ENCODE results near the gene B9D1. TPM values are rescaled to one million over a fixed set of nuclear protein-coding genes. Genes with fewer than 3 reads are reported as not detected.

B9D1 gene
- total RNA-seq, 8 experiments from 2014 or later = 22.5 to 48.1 (median 36.5) TPM

DNA sequence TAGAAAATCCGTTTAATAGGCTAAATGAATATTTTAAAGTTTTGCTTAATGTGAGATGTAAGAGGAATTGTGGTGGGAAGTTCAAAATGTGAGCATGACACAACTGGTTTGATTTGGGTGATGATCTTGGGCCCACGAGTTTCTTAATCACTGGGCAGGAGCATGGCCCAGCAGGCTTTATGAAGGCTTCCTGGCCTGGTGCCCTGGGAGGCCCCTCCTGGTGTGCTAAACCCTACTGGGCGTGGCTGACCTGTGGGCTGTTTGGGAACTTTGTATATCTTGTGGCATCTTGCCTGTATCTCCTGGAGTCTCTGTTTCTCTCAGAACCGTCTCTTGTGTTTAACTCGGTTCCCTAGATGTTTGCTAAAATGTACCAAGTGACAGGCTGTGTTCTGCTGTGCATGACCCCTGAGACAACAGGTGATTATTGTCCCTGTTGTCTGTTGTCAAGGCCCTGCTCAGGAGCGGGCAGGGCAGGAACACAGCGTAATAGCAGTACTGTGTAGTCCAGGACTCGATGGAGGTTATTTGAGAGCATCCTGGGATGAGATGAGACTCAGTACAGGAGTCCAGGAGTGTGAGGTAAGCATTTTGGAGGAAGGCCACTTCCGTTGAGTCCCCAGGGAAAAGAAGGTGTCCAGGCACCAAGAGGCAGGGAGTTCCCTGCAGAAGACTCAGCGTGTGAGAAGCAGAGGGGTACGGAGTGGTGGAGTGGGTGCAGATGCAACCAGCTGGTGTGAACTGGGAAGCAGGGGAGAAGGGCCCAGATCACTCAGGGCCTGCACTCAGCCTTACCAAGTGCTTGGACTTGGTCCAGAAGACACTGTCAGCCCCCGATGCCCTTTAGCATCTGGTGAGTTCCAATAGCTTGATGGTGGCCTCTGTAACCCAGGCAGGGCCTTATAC lies 48.5 kb downstream of the B9D1 start:
- no peak for ATAC-seq (replicated peaks in 6 of 8)
- H3K4me3 ChIP-seq = no peak overlapping the region
- in situ Hi-C loops (cut with MboI; ENCODE audit: low pct_unique_long_range_greater_than_20kb in 2 of 9, low sequenced_read_pairs in 9 of 9, unreplicated experiment in 9 of 9) = no loop called here
- WGBS, 10 experiments = 69 to 100% (median 86%) methylated on average over 1 to 8 of the region's 12 CpGs
- H3K4me1 ChIP-seq (replicated peaks in 1 of 2) = peaks cover 16 to 19% of the 10 kb centered on the region in 2 donors
- H3K27ac ChIP-seq = no peak overlapping the region

DNA sequence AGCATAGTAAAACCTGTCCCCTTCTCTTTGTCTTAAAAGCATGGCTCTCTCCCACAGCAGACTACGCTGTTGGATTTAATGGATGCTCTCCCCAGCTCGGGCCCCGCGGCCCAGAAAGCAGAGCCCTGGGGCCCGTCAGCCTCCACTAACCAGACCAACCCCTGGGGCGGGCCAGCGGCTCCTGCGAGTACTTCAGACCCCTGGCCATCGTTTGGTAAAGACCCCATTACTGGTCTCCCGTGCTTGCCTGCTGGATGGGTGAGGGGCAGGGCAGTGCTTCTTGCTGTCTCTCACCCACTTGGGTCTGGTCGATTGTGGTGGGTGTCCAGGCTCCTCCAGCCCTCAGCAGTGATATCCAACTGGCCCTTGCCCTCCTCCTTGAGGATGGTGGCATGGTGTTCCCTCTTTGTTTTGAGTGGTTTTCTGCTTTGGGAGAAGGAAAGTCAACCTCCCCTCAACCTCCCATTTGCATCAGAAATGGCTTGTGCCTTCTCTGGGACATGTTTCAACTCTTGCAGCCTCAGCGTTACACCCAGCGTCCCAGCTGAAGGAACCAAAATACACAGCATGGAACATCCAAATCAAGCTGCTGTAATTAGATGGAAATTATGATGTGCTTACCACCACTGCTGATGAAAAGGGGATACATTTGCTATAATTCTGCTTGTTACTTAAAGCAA lies 49.3 kb downstream of the B9D1 start:
- in situ Hi-C loops (cut with MboI; ENCODE audit: low pct_unique_long_range_greater_than_20kb in 2 of 9, low sequenced_read_pairs in 9 of 9, unreplicated experiment in 9 of 9) = no loop called here
- Histone ChIP-seq H3K27ac (no peak overlapping the region), H3K4me1 (replicated peaks in 1 of 2) (peaks cover 16 to 19% of the 10 kb centered on the region in 2 donors), H3K4me3 (no peak overlapping the region)
- ATAC-seq (replicated peaks in 6 of 8) = no peak
- WGBS, 10 experiments = 0 to 100% (median 93%) methylated on average over 1 to 7 of the region's 13 CpGs; no CpG with 5 or more reads in 1 of the 10 experiments

GRCh38 chr17:19312406-19312805 lies 50.1 kb downstream of the B9D1 start:
- H3K27ac ChIP-seq = no peak overlapping the region
- 80 to 100% (median 100%) methylated on average over 1 to 3 of the region's 7 CpGs; no CpG with 5 or more reads in 7 of the 10 experiments for WGBS, 10 experiments
- H3K4me3 ChIP-seq = no peak overlapping the region
- peaks cover 8 to 11% of the 10 kb centered on the region in 2 donors for H3K4me1 ChIP-seq (replicated peaks in 1 of 2)
- in situ Hi-C loops (cut with MboI; ENCODE audit: low pct_unique_long_range_greater_than_20kb in 2 of 9, low sequenced_read_pairs in 9 of 9, unreplicated experiment in 9 of 9) = no loop called here
- no peak for ATAC-seq (replicated peaks in 6 of 8)

DNA sequence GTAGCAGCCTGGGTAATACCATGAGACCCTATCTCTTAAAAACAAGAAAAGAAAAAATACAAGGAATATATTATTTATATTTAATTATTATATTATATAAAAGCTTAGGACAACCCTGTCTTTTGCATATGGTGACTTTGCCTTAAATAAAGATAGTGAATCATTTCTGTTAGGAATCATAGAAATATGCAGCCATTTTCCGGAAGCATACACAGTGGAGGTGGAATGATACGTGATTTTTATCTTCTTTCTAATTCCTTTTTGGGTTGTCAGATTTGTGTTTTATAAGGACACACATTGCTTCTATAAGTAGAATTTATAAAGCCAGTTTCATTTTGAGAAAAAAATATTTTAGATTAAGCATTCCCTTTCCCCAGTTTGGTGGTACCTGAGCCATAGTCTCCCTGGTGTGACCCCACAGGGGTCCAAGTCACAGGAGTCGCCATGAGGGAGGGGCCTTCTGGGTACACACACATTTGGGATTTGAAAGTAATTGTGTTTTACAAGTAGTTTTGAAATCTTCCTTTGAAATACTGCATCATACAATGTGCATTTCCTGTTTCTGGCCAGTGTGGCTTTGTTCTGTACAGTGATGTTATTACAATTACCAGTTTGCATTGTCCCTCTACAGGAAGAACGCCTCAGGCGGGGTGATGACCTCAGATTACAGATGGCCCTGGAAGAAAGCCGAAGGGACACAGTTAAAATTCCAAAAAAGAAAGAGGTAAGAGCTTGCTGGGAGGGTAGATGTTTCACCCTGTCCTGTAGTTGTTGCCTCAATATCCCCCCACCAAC lies 50.9 kb downstream of the B9D1 start:
- in situ Hi-C loops (cut with MboI; ENCODE audit: low pct_unique_long_range_greater_than_20kb in 2 of 9, low sequenced_read_pairs in 9 of 9, unreplicated experiment in 9 of 9) = no loop called here
- peak in 2 of 8 experiments; percentile 43 to 74 for ATAC-seq (replicated peaks in 6 of 8)
- Histone ChIP-seq H3K4me1 (replicated peaks in 1 of 2) (peaks cover 3 to 5% of the 10 kb centered on the region in 2 donors), H3K27ac (no peak overlapping the region), H3K4me3 (no peak overlapping the region)
- 42 to 100% (median 92%) methylated on average over 3 to 6 of the region's 6 CpGs; no CpG with 5 or more reads in 1 of the 10 experiments for WGBS, 10 experiments

GRCh38 chr17:19311016-19311415 lies 51.5 kb downstream of the B9D1 start:
- in situ Hi-C loops (cut with MboI; ENCODE audit: low pct_unique_long_range_greater_than_20kb in 2 of 9, low sequenced_read_pairs in 9 of 9, unreplicated experiment in 9 of 9) = no loop called here
- Histone ChIP-seq H3K4me3 (no peak overlapping the region), H3K4me1 (replicated peaks in 1 of 2) (no peaks in the 10 kb centered on the region), H3K27ac (no peak overlapping the region)
- ATAC-seq (replicated peaks in 6 of 8) = no peak
- 63 to 100% (median 100%) methylated on average over 1 to 5 of the region's 5 CpGs; no CpG with 5 or more reads in 2 of the 10 experiments for WGBS, 10 experiments

- ATAC-seq (replicated peaks in 6 of 8) = no peak
- H3K4me3 ChIP-seq = no peak overlapping the region
- H3K4me1 ChIP-seq (replicated peaks in 1 of 2) = no peaks in the 10 kb centered on the region
- in situ Hi-C loops (cut with MboI; ENCODE audit: low pct_unique_long_range_greater_than_20kb in 2 of 9, low sequenced_read_pairs in 9 of 9, unreplicated experiment in 9 of 9) = no loop called here
- WGBS, 10 experiments = 75 to 100% (median 91%) methylated on average over 1 to 4 of the region's 4 CpGs; no CpG with 5 or more reads in 1 of the 10 experiments
- H3K27ac ChIP-seq = no peak overlapping the region
Measured at GRCh38 chr17:19310151-19310550, 52.4 kb downstream of the B9D1 start.

GRCh38 chr17:19309701-19310100 lies 52.8 kb downstream of the B9D1 start:
- Histone ChIP-seq H3K4me1 (replicated peaks in 1 of 2) (no peaks in the 10 kb centered on the region), H3K27ac (no peak overlapping the region), H3K4me3 (no peak overlapping the region)
- in situ Hi-C loops (cut with MboI; ENCODE audit: low pct_unique_long_range_greater_than_20kb in 2 of 9, low sequenced_read_pairs in 9 of 9, unreplicated experiment in 9 of 9) = no loop called here
- 71 to 100% (median 88%) methylated on average over 1 to 3 of the region's 5 CpGs; no CpG with 5 or more reads in 4 of the 10 experiments for WGBS, 10 experiments
- peak in 2 of 8 experiments; percentile 72 for ATAC-seq (replicated peaks in 6 of 8)

- ATAC-seq (replicated peaks in 6 of 8) = no peak
- H3K4me3 ChIP-seq = no peak overlapping the region
- no peak overlapping the region for H3K27ac ChIP-seq
- peaks cover 0 to 3% of the 10 kb centered on the region in 2 donors for H3K4me1 ChIP-seq (replicated peaks in 1 of 2)
- in situ Hi-C loops (cut with MboI; ENCODE audit: low pct_unique_long_range_greater_than_20kb in 2 of 9, low sequenced_read_pairs in 9 of 9, unreplicated experiment in 9 of 9) = no loop called here
- 87 to 100% (median 94%) methylated on average over 1 to 6 of the region's 8 CpGs; no CpG with 5 or more reads in 3 of the 10 experiments for WGBS, 10 experiments
Measured at GRCh38 chr17:19308398-19308797, 54.1 kb downstream of the B9D1 start.

GRCh38 chr17:19307521-19307920 lies 55.0 kb downstream of the B9D1 start:
- H3K27ac ChIP-seq = no peak overlapping the region
- in situ Hi-C loops (cut with MboI; ENCODE audit: low pct_unique_long_range_greater_than_20kb in 2 of 9, low sequenced_read_pairs in 9 of 9, unreplicated experiment in 9 of 9) = no loop called here
- peaks cover 0 to 3% of the 10 kb centered on the region in 2 donors for H3K4me1 ChIP-seq (replicated peaks in 1 of 2)
- no peak for ATAC-seq (replicated peaks in 6 of 8)
- 83 to 100% (median 98%) methylated on average over 1 to 5 of the region's 10 CpGs; no CpG with 5 or more reads in 3 of the 10 experiments for WGBS, 10 experiments
- H3K4me3 ChIP-seq = no peak overlapping the region

- Histone ChIP-seq H3K4me3 (no peak overlapping the region), H3K27ac (no peak overlapping the region), H3K4me1 (replicated peaks in 1 of 2) (peaks cover 0 to 3% of the 10 kb centered on the region in 2 donors)
- in situ Hi-C loops (cut with MboI; ENCODE audit: low pct_unique_long_range_greater_than_20kb in 2 of 9, low sequenced_read_pairs in 9 of 9, unreplicated experiment in 9 of 9) = no loop called here
- ATAC-seq (replicated peaks in 6 of 8) = peak in 2 of 8 experiments; percentile 27 to 53
- 56 to 100% (median 87%) methylated on average over 1 to 10 of the region's 10 CpGs; no CpG with 5 or more reads in 3 of the 10 experiments for WGBS, 10 experiments
Measured at GRCh38 chr17:19306160-19307111, 56.1 kb downstream of the B9D1 start.

DNA sequence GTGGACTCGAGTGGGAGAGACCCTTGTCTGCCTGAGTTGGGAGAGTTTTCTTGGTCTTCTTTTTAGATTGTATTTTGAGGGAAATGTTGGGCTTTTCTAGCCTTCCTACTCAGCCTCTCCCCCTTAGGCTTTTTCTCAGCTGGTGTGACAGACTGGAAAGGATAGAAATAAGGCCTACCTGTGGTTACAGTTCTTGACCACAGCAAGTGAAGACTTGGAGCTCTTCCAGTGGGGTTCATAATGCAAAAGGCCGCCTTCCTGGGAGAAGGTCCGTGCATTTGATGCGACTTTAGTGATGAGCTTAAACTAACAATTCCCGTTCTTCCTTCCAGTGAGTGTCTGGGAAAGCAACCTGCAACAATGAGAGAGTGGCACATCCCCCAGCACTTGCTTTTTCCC lies 56.8 kb downstream of the B9D1 start:
- 86 to 100% (median 97%) methylated on average over 1 to 5 of the region's 5 CpGs; no CpG with 5 or more reads in 4 of the 10 experiments for WGBS, 10 experiments
- in situ Hi-C loops (cut with MboI; ENCODE audit: low pct_unique_long_range_greater_than_20kb in 2 of 9, low sequenced_read_pairs in 9 of 9, unreplicated experiment in 9 of 9) = no loop called here
- Histone ChIP-seq H3K27ac (no peak overlapping the region), H3K4me3 (no peak overlapping the region), H3K4me1 (replicated peaks in 1 of 2) (peaks cover 0 to 3% of the 10 kb centered on the region in 2 donors)
- no peak for ATAC-seq (replicated peaks in 6 of 8)

DNA sequence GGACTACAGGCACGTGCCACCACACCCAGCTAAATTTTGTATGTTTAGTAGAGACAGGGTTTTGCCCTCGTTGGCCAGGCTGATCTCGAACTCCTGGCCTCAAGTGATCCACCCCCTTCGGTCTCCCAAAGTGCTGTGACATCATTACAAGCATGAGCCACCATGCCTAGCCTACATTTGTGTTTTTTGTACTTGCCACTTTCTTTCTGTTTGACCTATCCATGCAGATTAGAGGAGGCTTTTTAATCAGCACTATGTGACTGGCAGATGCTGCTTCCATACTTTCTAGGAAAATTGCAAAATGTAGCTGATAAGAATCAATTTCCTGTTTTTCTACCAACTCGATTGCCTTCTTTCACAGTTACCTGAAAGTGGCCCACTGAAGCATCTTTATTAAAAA lies 57.3 kb downstream of the B9D1 start:
- ATAC-seq (replicated peaks in 6 of 8) = no peak
- Histone ChIP-seq H3K4me1 (replicated peaks in 1 of 2) (peaks cover 0 to 3% of the 10 kb centered on the region in 2 donors), H3K27ac (no peak overlapping the region), H3K4me3 (no peak overlapping the region)
- in situ Hi-C loops (cut with MboI; ENCODE audit: low pct_unique_long_range_greater_than_20kb in 2 of 9, low sequenced_read_pairs in 9 of 9, unreplicated experiment in 9 of 9) = no loop called here
- WGBS, 10 experiments = 78 to 100% (median 91%) methylated on average over 1 to 5 of the region's 5 CpGs; no CpG with 5 or more reads in 1 of the 10 experiments

Measured in motor neuron (in vitro differentiated cells).